NCI-H345 (cell line): ENCODE results near the gene MCRS1.

Source experiments
- DNase-seq: peaks from one replicate; lab custom pipeline; 2025; lab: John Stamatoyannopoulos, UW

MCRS1 gene

GRCh38 chr12:49555631-49556390, 12.1 kb downstream of the MCRS1 start:
- no peak for DNase-seq

GRCh38 chr12:49554266-49554665, 13.7 kb downstream of the MCRS1 start:
- no peak for DNase-seq

- DNase-seq: no peak
Measured at GRCh38 chr12:49553512-49554088, 14.3 kb downstream of the MCRS1 start.

GRCh38 chr12:49552899-49553298, 15.0 kb downstream of the MCRS1 start:
- no peak for DNase-seq

- no peak for DNase-seq
Measured at GRCh38 chr12:49552425-49552824, 15.5 kb downstream of the MCRS1 start.

GRCh38 chr12:49552014-49552413, 15.9 kb downstream of the MCRS1 start:
- no peak for DNase-seq

GRCh38 chr12:49550693-49551252, 17.2 kb downstream of the MCRS1 start:
- DNase-seq: no peak

- peak; percentile 51 for DNase-seq
Measured at GRCh38 chr12:49549735-49550692, 17.9 kb downstream of the MCRS1 start.

- DNase-seq: no peak
Measured at GRCh38 chr12:49548822-49549648, 18.9 kb downstream of the MCRS1 start.

- DNase-seq: no peak
Measured at GRCh38 chr12:49548481-49548821, 19.5 kb downstream of the MCRS1 start.

GRCh38 chr12:49547090-49547690, 20.8 kb downstream of the MCRS1 start:
- no peak for DNase-seq

- no peak for DNase-seq
Measured at GRCh38 chr12:49546481-49546880, 21.5 kb downstream of the MCRS1 start.

- no peak for DNase-seq
Measured at GRCh38 chr12:49545815-49546214, 22.1 kb downstream of the MCRS1 start.

GRCh38 chr12:49543914-49544815, 23.8 kb downstream of the MCRS1 start:
- DNase-seq: no peak

GRCh38 chr12:49543221-49543913, 24.6 kb downstream of the MCRS1 start:
- no peak for DNase-seq

GRCh38 chr12:49542592-49543160, 25.3 kb downstream of the MCRS1 start:
- no peak for DNase-seq

GRCh38 chr12:49541911-49542505, 25.9 kb downstream of the MCRS1 start:
- DNase-seq: no peak

GRCh38 chr12:49541140-49541861, 26.6 kb downstream of the MCRS1 start:
- no peak for DNase-seq
